Measurements from ENCODE around the gene TNFRSF1B.

The TNFRSF1B gene

GRCh38 chr1:12149791-12150175 lies 17.0 kb upstream of the TNFRSF1B start:
- ChIA-PET CTCF (no interaction called here), POLR2A (no interaction called here)
- DNase-seq (ENCODE audit: extremely low spot score), result no peak
- TF ChIP-seq ZNF384 (IDR thresholded peaks at IDR 0.05) (no peak), CTBP1 (IDR thresholded peaks at IDR 0.05; ENCODE audit: borderline replicate concordance) (no peak), TARDBP (IDR thresholded peaks at IDR 0.05) (no peak), L3MBTL2 (conservative IDR thresholded peaks at IDR 0.05) (no peak), FOXA1 (IDR thresholded peaks at IDR 0.05) (no peak), ARNT (IDR thresholded peaks at IDR 0.05) (no peak), BHLHE40 (IDR thresholded peaks at IDR 0.05; ENCODE audit: borderline replicate concordance) (no peak), FOXM1 (IDR thresholded peaks at IDR 0.05; ENCODE audit: borderline replicate concordance) (no peak), NFRKB (IDR thresholded peaks at IDR 0.05) (no peak), PKNOX1 (IDR thresholded peaks at IDR 0.05) (no peak)

GRCh38 chr1:12150456-12151200 lies 16.2 kb upstream of the TNFRSF1B start:
- POLR2A ChIA-PET, result no interaction called here
- CTCF ChIA-PET, result no interaction called here
- DNase-seq (ENCODE audit: extremely low spot score), result no peak
- no peak for TF ChIP-seq CTBP1 (IDR thresholded peaks at IDR 0.05; ENCODE audit: borderline replicate concordance)
- no peak for TF ChIP-seq ELF4 (IDR thresholded peaks at IDR 0.05)
- TF ChIP-seq TARDBP (IDR thresholded peaks at IDR 0.05), result no peak
- no peak for TF ChIP-seq ZNF384 (IDR thresholded peaks at IDR 0.05)
- TF ChIP-seq HDGF (IDR thresholded peaks at IDR 0.05; ENCODE audit: borderline replicate concordance), result no peak
- no peak for TF ChIP-seq FOXM1 (IDR thresholded peaks at IDR 0.05; ENCODE audit: borderline replicate concordance)
- no peak for TF ChIP-seq LEF1 (IDR thresholded peaks at IDR 0.05; ENCODE audit: borderline replicate concordance)
- TF ChIP-seq ARNT (IDR thresholded peaks at IDR 0.05), result no peak
- TF ChIP-seq BHLHE40 (IDR thresholded peaks at IDR 0.05; ENCODE audit: borderline replicate concordance), result no peak
- no peak for TF ChIP-seq L3MBTL2 (conservative IDR thresholded peaks at IDR 0.05)
- no peak for TF ChIP-seq FOXK2 (IDR thresholded peaks at IDR 0.05)
- TF ChIP-seq PKNOX1 (IDR thresholded peaks at IDR 0.05), result no peak
- no peak for TF ChIP-seq SUZ12 (IDR thresholded peaks at IDR 0.05)
- TF ChIP-seq FOXA1 (IDR thresholded peaks at IDR 0.05), result no peak
- no peak for TF ChIP-seq SP1 (IDR thresholded peaks at IDR 0.05)
- TF ChIP-seq NFRKB (IDR thresholded peaks at IDR 0.05), result no peak

- POLR2A ChIA-PET, result no interaction called here
- CTCF ChIA-PET, result interaction anchor here (0.6 kb wide), 2 partner anchors 20 to 51 kb away, joined by 3 to 4 read pairs; no protein-coding TSS in a partner anchor
- DNase-seq (ENCODE audit: extremely low spot score), result no peak
Measured at GRCh38 chr1:12151465-12151864, 15.3 kb upstream of the TNFRSF1B start.

GRCh38 chr1:12152113-12152891 lies 14.5 kb upstream of the TNFRSF1B start:
- ChIA-PET POLR2A (no interaction called here), CTCF (no interaction called here)
- TF ChIP-seq TARDBP (IDR thresholded peaks at IDR 0.05) (no peak), ZNF384 (IDR thresholded peaks at IDR 0.05) (no peak), L3MBTL2 (conservative IDR thresholded peaks at IDR 0.05) (no peak), BHLHE40 (IDR thresholded peaks at IDR 0.05; ENCODE audit: borderline replicate concordance) (no peak), FOXA1 (IDR thresholded peaks at IDR 0.05) (no peak), ELF4 (IDR thresholded peaks at IDR 0.05) (no peak), NFRKB (IDR thresholded peaks at IDR 0.05) (no peak), FOXK2 (IDR thresholded peaks at IDR 0.05) (no peak), SP1 (IDR thresholded peaks at IDR 0.05) (no peak), SUZ12 (IDR thresholded peaks at IDR 0.05) (no peak), CTBP1 (IDR thresholded peaks at IDR 0.05; ENCODE audit: borderline replicate concordance) (no peak), PKNOX1 (IDR thresholded peaks at IDR 0.05) (no peak), LEF1 (IDR thresholded peaks at IDR 0.05; ENCODE audit: borderline replicate concordance) (no peak), ARNT (IDR thresholded peaks at IDR 0.05) (no peak), FOXM1 (IDR thresholded peaks at IDR 0.05; ENCODE audit: borderline replicate concordance) (no peak), HDGF (IDR thresholded peaks at IDR 0.05; ENCODE audit: borderline replicate concordance) (no peak)
- DNase-seq (ENCODE audit: extremely low spot score), result no peak

More at GRCh38 chr1:12151465-12151864, 15.3 kb upstream of the TNFRSF1B start:
- TF ChIP-seq FOXA1 (IDR thresholded peaks at IDR 0.05) (no peak), TARDBP (IDR thresholded peaks at IDR 0.05) (no peak), LEF1 (IDR thresholded peaks at IDR 0.05; ENCODE audit: borderline replicate concordance) (no peak), ARNT (IDR thresholded peaks at IDR 0.05) (no peak), FOXM1 (IDR thresholded peaks at IDR 0.05; ENCODE audit: borderline replicate concordance) (no peak), ELF4 (IDR thresholded peaks at IDR 0.05) (no peak), SP1 (IDR thresholded peaks at IDR 0.05) (no peak), SUZ12 (IDR thresholded peaks at IDR 0.05) (no peak), ZNF384 (IDR thresholded peaks at IDR 0.05) (no peak), BHLHE40 (IDR thresholded peaks at IDR 0.05; ENCODE audit: borderline replicate concordance) (no peak), FOXK2 (IDR thresholded peaks at IDR 0.05) (no peak), L3MBTL2 (conservative IDR thresholded peaks at IDR 0.05) (no peak), PKNOX1 (IDR thresholded peaks at IDR 0.05) (no peak), CTBP1 (IDR thresholded peaks at IDR 0.05; ENCODE audit: borderline replicate concordance) (no peak), HDGF (IDR thresholded peaks at IDR 0.05; ENCODE audit: borderline replicate concordance) (no peak), NFRKB (IDR thresholded peaks at IDR 0.05) (no peak)
